CD8-positive, alpha-beta memory T cell (primary cell): ENCODE results near the gene CDC42EP5. TPM values are rescaled to one million over a fixed set of nuclear protein-coding genes. Genes with fewer than 3 reads are reported as not detected.
A peak's percentile ranks its signal among the peaks of the same experiment; 100 is the strongest.

Source experiments
- CTCF ChIA-PET: fragments of 350-600 bp; sonication (Branson Sonifier 250); formaldehyde crosslinking; loops from one replicate; lab custom pipeline; 2021; ENCODE audit warnings: antibody characterized with exemption; lab: Charles Lee
- POLR2A ChIA-PET: fragments of 350-600 bp; sonication (Branson Sonifier 250); formaldehyde crosslinking; loops from one replicate; lab custom pipeline; 2021; ENCODE audit warnings: antibody characterized with exemption; lab: Charles Lee
- DNase-seq, 5 donors: peaks; one replicate each; pipeline versions ENCODE4 v3.0.0 to v3.0.0-alpha.2; 2020 to 2022; ENCODE audit warnings: mixed read lengths in 1 of 5
- H3K27ac ChIP-seq: one replicate; pipeline ENCODE4 v1.7.0; 2013; ENCODE audit warnings: low read depth, mild to moderate bottlenecking, low read length, moderate library complexity
- H3K27me3 ChIP-seq: 2 replicates; pipeline ENCODE4 v1.7.0; 2013; ENCODE audit warnings: low read length, mild to moderate bottlenecking; ENCODE audit not compliant: insufficient read depth, poor library complexity, severe bottlenecking
- H3K36me3 ChIP-seq: 2 replicates; pipeline ENCODE4 v1.7.0; 2013; ENCODE audit warnings: mild to moderate bottlenecking, low read length, moderate library complexity; ENCODE audit not compliant: insufficient read depth
- H3K4me1 ChIP-seq: 2 replicates; pipeline ENCODE4 v1.7.0; 2013; ENCODE audit warnings: mild to moderate bottlenecking, low read length, moderate library complexity; ENCODE audit not compliant: insufficient read depth
- H3K4me3 ChIP-seq: 2 replicates; pipeline ENCODE4 v1.7.0; 2013; ENCODE audit warnings: mild to moderate bottlenecking, low read length
- H3K9me3 ChIP-seq: 2 replicates; pipeline ENCODE4 v1.7.0; 2013; ENCODE audit warnings: mild to moderate bottlenecking, low read length
- H3K27ac Mint-ChIP-seq, 8 donors: one replicate each; pipeline ENCODE4 v1.8.0; 2020 to 2021; ENCODE audit warnings: mixed read lengths in 8 of 8, mild to moderate bottlenecking in 6 of 8, inconsistent platforms in 3 of 8, moderate library complexity in 3 of 8
- H3K27me3 Mint-ChIP-seq, 2 donors: one replicate each; pipeline ENCODE4 v1.8.0; 2020 to 2021; ENCODE audit warnings: mixed read lengths in 2 of 2, mild to moderate bottlenecking in 1 of 2, moderate library complexity in 1 of 2
- H3K36me3 Mint-ChIP-seq, 3 donors: one replicate each; pipeline ENCODE4 v1.8.0; 2020 to 2021; ENCODE audit warnings: mixed read lengths in 3 of 3, inconsistent platforms in 1 of 3, mild to moderate bottlenecking in 1 of 3
- H3K4me1 Mint-ChIP-seq, 3 donors: one replicate each; pipeline ENCODE4 v1.8.0; 2020 to 2021; ENCODE audit warnings: mixed read lengths in 3 of 3, inconsistent platforms in 1 of 3, mild to moderate bottlenecking in 1 of 3
- H3K4me3 Mint-ChIP-seq, 7 donors: one replicate each; pipeline ENCODE4 v1.8.0; 2020 to 2021; ENCODE audit warnings: mixed read lengths in 7 of 7, mild to moderate bottlenecking in 6 of 7, moderate library complexity in 4 of 7, inconsistent platforms in 2 of 7
- H3K9me3 Mint-ChIP-seq, 5 donors: one replicate each; pipeline ENCODE4 v1.8.0; 2020 to 2022; ENCODE audit warnings: mixed read lengths in 5 of 5, mild to moderate bottlenecking in 3 of 5, moderate library complexity in 2 of 5, inconsistent platforms in 1 of 5
- polyA plus RNA-seq: library from polyadenylated mRNA; unstranded; fragments of 300-500 nt; fragmentation: Illumina TruSeq; gene quantifications from one replicate; pipeline ENCODE4 v1.2.3, GENCODE V29; 2021
- total RNA-seq, 2 experiments: library from RNA; stranded (reverse); gene quantifications; one replicate each; pipeline ENCODE4 v1.2.3, GENCODE V29; 2021

Gene CDC42EP5
- total and polyA plus RNA-seq, 3 experiments from 2014 or later = 0.44 to 1.1 TPM; not detected in 1

DNA sequence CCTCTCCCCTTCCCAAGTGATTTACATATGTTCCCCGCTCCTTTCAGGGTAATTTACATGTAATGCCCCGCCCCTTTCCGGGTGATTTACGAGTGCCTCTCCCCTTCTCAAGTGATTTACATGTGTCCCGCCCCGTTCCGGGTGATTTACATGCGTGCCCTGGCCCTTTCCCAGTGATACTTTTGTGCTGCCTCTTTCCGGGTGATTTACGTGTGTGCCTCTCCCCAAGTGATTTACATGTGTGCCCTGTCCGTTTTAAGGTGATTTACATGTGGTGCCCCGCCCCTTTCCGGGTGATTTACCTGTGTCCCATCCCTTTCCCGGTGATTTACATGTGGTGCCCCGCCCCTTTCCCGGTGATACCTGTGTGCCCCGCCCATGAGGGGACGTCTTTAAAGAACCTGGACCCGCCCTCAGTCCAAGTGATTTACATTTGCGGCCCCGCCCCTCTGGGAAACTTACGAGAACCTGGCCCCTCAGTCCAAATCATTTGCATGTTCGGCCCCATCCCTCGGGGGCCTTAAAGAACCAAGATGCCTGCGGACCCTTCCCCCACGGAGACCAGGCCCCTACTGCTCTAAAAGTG is 9.0 kb downstream of the CDC42EP5 start:
- peak overlapping the region; percentile 76 for H3K27ac ChIP-seq
- peak; percentile 77 to 86 (median 81) for DNase-seq
- peak overlapping the region; percentile 87 to 99 (median 93) for H3K4me3 Mint-ChIP-seq
- peaks cover 0 to 33% (median 0%) of the 10 kb centered on the region in 3 donors for H3K36me3 Mint-ChIP-seq
- no peaks in the 10 kb centered on the region for H3K27me3 ChIP-seq
- H3K9me3 ChIP-seq = no peaks in the 10 kb centered on the region
- H3K9me3 Mint-ChIP-seq = peaks cover 0 to 2% (median 0%) of the 10 kb centered on the region in 5 donors
- peaks cover 0 to 6% of the 10 kb centered on the region in 2 donors for H3K27me3 Mint-ChIP-seq
- peaks cover 21% of the 10 kb centered on the region for H3K4me1 ChIP-seq
- H3K4me3 ChIP-seq = peak overlapping the region; percentile 91
- ChIA-PET CTCF (interaction anchor here (0.8 to 3.0 kb wide), 4 partner anchors 11 to 17 kb away, joined by 4 to 9 read pairs (median 6); partner anchors contain the start of gene LENG8), POLR2A (interaction anchor here (0.5 to 2.9 kb wide), 6 partner anchors 13 to 1677 kb away, joined by 3 to 35 read pairs (median 4); partner anchors contain the start of genes LENG8 and MYADM)
- peaks cover 22 to 37% (median 23%) of the 10 kb centered on the region in 3 donors for H3K4me1 Mint-ChIP-seq
- peaks cover 20% of the 10 kb centered on the region for H3K36me3 ChIP-seq
- peak overlapping the region; percentile 94 to 99 (median 96) for H3K27ac Mint-ChIP-seq

GRCh38 chr19:54463531-54464043 is 9.5 kb downstream of the CDC42EP5 start, which contains the start of gene LENG9:
LENG9 (minus strand) TSS chr19:54463778; CDS start chr19:54463526, 252 bp downstream.
- peak; percentile 88 to 95 (median 92) for DNase-seq
- H3K36me3 ChIP-seq = peaks cover 25% of the 10 kb centered on the region
- CTCF ChIA-PET = interaction anchor here (0.8 to 3.0 kb wide), 4 partner anchors 10 to 17 kb away, joined by 4 to 9 read pairs (median 6); partner anchors contain the start of gene LENG8
- no peaks in the 10 kb centered on the region for H3K9me3 ChIP-seq
- peak within 1 kb of the TSS; percentile 87 to 99 (median 93) for H3K4me3 Mint-ChIP-seq
- H3K27me3 ChIP-seq = no peaks in the 10 kb centered on the region
- H3K9me3 Mint-ChIP-seq = peaks cover 0 to 2% (median 0%) of the 10 kb centered on the region in 5 donors
- peaks cover 3 to 39% (median 5%) of the 10 kb centered on the region in 3 donors for H3K36me3 Mint-ChIP-seq
- H3K27me3 Mint-ChIP-seq = peaks cover 0 to 4% of the 10 kb centered on the region in 2 donors
- H3K4me1 Mint-ChIP-seq = peaks cover 26 to 43% (median 28%) of the 10 kb centered on the region in 3 donors
- peak within 1 kb of the TSS; percentile 76 for H3K27ac ChIP-seq
- H3K4me3 ChIP-seq = peak within 1 kb of the TSS; percentile 91
- POLR2A ChIA-PET = interaction anchor here (0.5 to 2.9 kb wide), 8 partner anchors 8 to 1676 kb away, joined by 3 to 35 read pairs (median 3); partner anchors contain the start of genes FIZ1, LENG8 and MYADM
- peaks cover 21% of the 10 kb centered on the region for H3K4me1 ChIP-seq
- H3K27ac Mint-ChIP-seq = peak within 1 kb of the TSS; percentile 94 to 99 (median 96)

- Histone ChIP-seq H3K36me3 (peaks cover 32% of the 10 kb centered on the region), H3K4me1 (peaks cover 21% of the 10 kb centered on the region), H3K27me3 (no peaks in the 10 kb centered on the region), H3K9me3 (no peaks in the 10 kb centered on the region), H3K4me3 (peak overlapping the region; percentile 91), H3K27ac (peak overlapping the region; percentile 76)
- H3K4me3 Mint-ChIP-seq = peak overlapping the region; percentile 53 to 99 (median 68)
- H3K36me3 Mint-ChIP-seq = peaks cover 3 to 46% (median 9%) of the 10 kb centered on the region in 3 donors
- peaks cover 0 to 2% (median 0%) of the 10 kb centered on the region in 5 donors for H3K9me3 Mint-ChIP-seq
- peak; percentile 57 to 80 (median 75) for DNase-seq
- ChIA-PET POLR2A (interaction anchor here (0.5 to 2.9 kb wide), 6 partner anchors 8 to 1136 kb away, joined by 3 to 35 read pairs (median 3); partner anchors contain the start of genes FIZ1, LENG8 and MYADM), CTCF (interaction anchor here (0.8 to 3.0 kb wide), 4 partner anchors 9 to 18 kb away, joined by 4 to 9 read pairs (median 6); partner anchors contain the start of gene LENG8)
- peaks cover 0 to 1% of the 10 kb centered on the region in 2 donors for H3K27me3 Mint-ChIP-seq
- peaks cover 33 to 50% (median 35%) of the 10 kb centered on the region in 3 donors for H3K4me1 Mint-ChIP-seq
- peak overlapping the region; percentile 46 to 99 (median 76) for H3K27ac Mint-ChIP-seq
These were observed 10.2 kb downstream of the CDC42EP5 start for GRCh38 chr19:54462655-54463530.

- POLR2A ChIA-PET = interaction anchor here (0.7 to 2.9 kb wide), 3 partner anchors 9 to 303 kb away, joined by 3 to 35 read pairs (median 4); partner anchors contain the start of genes LENG1 and LENG8
- H3K27me3 ChIP-seq = no peaks in the 10 kb centered on the region
- CTCF ChIA-PET = interaction anchor here (0.8 to 3.0 kb wide), 3 partner anchors 9 to 13 kb away, joined by 3 to 9 read pairs (median 9); partner anchors contain the start of genes CDC42EP5 and LENG8
- peak overlapping the region; percentile 76 for H3K27ac ChIP-seq
- H3K4me1 ChIP-seq = peaks cover 21% of the 10 kb centered on the region
- H3K36me3 Mint-ChIP-seq = peaks cover 3 to 53% (median 9%) of the 10 kb centered on the region in 3 donors
- peak in 1 of 5 donors; percentile 56 for DNase-seq
- H3K4me3 ChIP-seq = peak overlapping the region; percentile 91
- H3K9me3 ChIP-seq = no peaks in the 10 kb centered on the region
- peak overlapping the region; percentile 46 to 98 (median 70) for H3K27ac Mint-ChIP-seq
- peaks cover 0 to 1% of the 10 kb centered on the region in 2 donors for H3K27me3 Mint-ChIP-seq
- peak overlapping the region; percentile 15 to 85 (median 41) for H3K4me3 Mint-ChIP-seq
- H3K4me1 Mint-ChIP-seq = peaks cover 33 to 50% (median 35%) of the 10 kb centered on the region in 3 donors
- H3K9me3 Mint-ChIP-seq = peaks cover 0 to 2% (median 0%) of the 10 kb centered on the region in 5 donors
- peaks cover 40% of the 10 kb centered on the region for H3K36me3 ChIP-seq
These were observed 10.9 kb downstream of the CDC42EP5 start for GRCh38 chr19:54462047-54462654.

DNA sequence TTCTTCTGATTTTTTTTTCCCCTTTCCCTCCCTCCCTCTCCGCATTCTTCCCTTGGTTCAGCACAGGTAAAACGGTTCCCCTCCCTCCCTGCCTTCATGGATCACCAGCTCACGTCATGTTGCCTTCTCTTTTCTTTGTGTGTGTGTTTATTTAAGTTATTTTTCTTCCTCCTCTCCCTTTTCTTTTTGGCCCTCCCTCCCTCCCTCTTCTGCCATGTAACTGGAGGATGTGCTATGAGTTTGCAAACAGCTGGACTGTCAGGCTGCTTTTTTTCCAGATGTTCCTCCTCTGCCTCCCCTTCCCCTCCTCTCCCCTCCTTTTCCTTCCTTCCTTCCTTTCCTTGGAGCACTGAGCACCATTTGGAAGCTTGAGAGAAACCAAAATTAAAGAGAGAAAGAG is 11.5 kb downstream of the CDC42EP5 start:
- Mint-ChIP-seq H3K27me3 (peaks cover 0 to 1% of the 10 kb centered on the region in 2 donors), H3K4me3 (peak overlapping the region; percentile 16 to 64 (median 32)), H3K9me3 (peaks cover 0 to 2% (median 0%) of the 10 kb centered on the region in 5 donors), H3K27ac (peak overlapping the region; percentile 28 to 98 (median 66)), H3K4me1 (peaks cover 33 to 50% (median 34%) of the 10 kb centered on the region in 3 donors), H3K36me3 (peaks cover 3 to 58% (median 9%) of the 10 kb centered on the region in 3 donors)
- H3K36me3 ChIP-seq = peaks cover 45% of the 10 kb centered on the region
- ChIA-PET CTCF (interaction anchor here (0.8 to 3.0 kb wide), 3 partner anchors 8 to 13 kb away, joined by 3 to 9 read pairs (median 9); partner anchors contain the start of genes CDC42EP5 and LENG8), POLR2A (interaction anchor here (0.7 to 2.9 kb wide), 3 partner anchors 9 to 303 kb away, joined by 3 to 35 read pairs (median 4); partner anchors contain the start of genes LENG1 and LENG8)
- DNase-seq = no peak
- H3K27ac ChIP-seq = no peak overlapping the region
- no peaks in the 10 kb centered on the region for H3K9me3 ChIP-seq
- H3K27me3 ChIP-seq = no peaks in the 10 kb centered on the region
- H3K4me3 ChIP-seq = no peak overlapping the region
- peaks cover 21% of the 10 kb centered on the region for H3K4me1 ChIP-seq

DNA sequence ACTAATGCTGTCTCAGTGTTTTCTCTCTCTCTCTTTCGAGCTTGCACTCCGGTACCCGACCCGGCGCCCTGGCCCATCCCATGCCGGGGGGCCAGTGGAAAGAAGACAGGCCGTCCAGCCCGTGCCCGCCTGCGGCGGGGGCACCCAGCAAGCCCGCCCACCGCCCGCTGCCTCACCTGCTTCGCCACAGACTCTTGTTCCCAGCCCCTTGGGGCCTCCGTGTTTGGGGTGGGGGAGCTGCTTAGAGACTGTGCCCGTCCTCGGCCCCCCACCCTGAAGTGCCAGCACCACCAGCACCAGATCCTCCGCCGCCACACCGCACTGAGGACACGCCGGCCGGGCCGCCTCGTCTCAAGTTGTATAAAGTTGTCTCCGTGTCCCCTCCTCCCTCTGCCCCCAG is 11.9 kb downstream of the CDC42EP5 start:
- H3K9me3 ChIP-seq = no peaks in the 10 kb centered on the region
- ChIA-PET POLR2A (interaction anchor here (0.9 to 2.9 kb wide), 2 partner anchors 8 to 13 kb away, joined by 4 to 35 read pairs; partner anchors contain the start of gene LENG8), CTCF (interaction anchor here (3.0 kb wide), 1 partner anchor 8 kb away, joined by 9 read pairs; no protein-coding TSS in a partner anchor)
- peak overlapping the region in 5 of 7 donors; percentile 4 to 64 (median 23) for H3K4me3 Mint-ChIP-seq
- H3K27ac Mint-ChIP-seq = peak overlapping the region in 6 of 8 donors; percentile 19 to 98 (median 72)
- H3K9me3 Mint-ChIP-seq = peaks cover 0 to 2% (median 0%) of the 10 kb centered on the region in 5 donors
- peaks cover 0 to 1% of the 10 kb centered on the region in 2 donors for H3K27me3 Mint-ChIP-seq
- H3K4me3 ChIP-seq = no peak overlapping the region
- H3K27me3 ChIP-seq = no peaks in the 10 kb centered on the region
- H3K27ac ChIP-seq = no peak overlapping the region
- DNase-seq = no peak
- peaks cover 21% of the 10 kb centered on the region for H3K4me1 ChIP-seq
- peaks cover 31 to 50% (median 31%) of the 10 kb centered on the region in 3 donors for H3K4me1 Mint-ChIP-seq
- peaks cover 3 to 62% (median 9%) of the 10 kb centered on the region in 3 donors for H3K36me3 Mint-ChIP-seq
- peaks cover 47% of the 10 kb centered on the region for H3K36me3 ChIP-seq
